ENCODE results near the gene LIM2.

The LIM2 gene

DNA sequence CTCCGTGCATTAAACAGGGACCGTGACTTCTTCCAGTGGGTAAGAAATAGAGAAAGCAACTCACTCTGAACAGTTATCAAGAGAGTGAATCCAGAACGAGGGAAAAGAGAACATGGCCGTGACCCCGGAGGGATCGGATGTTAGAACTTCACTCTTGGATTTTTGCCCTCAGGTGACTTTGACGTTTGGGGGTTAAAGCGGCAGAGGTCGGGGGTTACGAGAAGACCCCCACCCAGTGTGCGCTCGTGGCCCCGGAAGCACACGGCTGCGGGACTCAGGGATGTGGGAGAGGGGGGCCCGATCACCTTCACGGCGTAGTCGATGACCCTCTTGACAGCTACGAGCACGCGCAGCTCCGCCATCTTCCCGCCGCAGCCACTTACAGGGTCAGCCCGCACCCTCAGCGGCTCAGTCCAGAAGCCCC, 21.8 kb downstream of the LIM2 start, which contains the start of gene ETFB:
TSS of gene ETFB (minus strand) at position 424 of the 424 bp plus-strand sequence. CDS start at position 362, 62 bp downstream.
- DNase-seq (ENCODE audit: low read depth) = no peak

DNA sequence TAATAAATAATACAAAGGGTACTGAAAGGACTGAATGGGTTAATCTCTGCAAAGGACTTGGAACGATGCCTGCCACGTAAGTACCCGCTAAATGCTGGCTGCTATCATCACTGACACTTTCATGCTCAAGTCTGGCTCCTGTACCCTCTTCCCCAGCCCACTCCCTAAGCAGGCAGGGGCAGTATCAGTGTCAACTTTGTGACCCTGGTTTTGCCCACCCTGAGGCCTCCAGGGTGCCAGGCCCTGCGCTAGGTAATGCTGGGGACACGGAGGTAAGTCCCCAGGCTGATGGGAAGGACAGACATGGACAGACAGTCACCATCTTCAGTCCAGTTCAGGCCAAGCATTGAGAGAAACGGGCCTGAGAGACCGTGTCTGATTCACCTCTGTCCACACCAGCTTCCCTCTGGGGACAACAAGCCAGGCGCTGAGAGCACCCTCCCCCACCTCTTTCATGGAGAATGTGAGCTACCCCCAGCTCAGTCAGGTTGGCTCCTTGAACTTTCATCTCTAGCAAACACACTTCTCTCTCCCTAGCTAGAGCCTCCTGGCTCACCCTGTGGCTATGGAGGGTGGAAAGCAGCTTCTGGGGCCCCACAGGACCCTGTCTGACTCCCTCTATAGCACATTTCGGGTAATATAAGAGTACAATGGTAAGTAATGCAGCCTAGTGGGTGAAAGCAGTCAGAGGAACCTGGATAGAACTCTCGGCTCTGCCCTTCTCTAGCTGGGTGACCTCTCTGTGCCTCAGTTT, 22.4 kb downstream of the LIM2 start:
- DNase-seq (ENCODE audit: low read depth) = no peak

GRCh38 chr19:51364200-51365106, 23.3 kb downstream of the LIM2 start:
- DNase-seq (ENCODE audit: low read depth) = no peak

DNA sequence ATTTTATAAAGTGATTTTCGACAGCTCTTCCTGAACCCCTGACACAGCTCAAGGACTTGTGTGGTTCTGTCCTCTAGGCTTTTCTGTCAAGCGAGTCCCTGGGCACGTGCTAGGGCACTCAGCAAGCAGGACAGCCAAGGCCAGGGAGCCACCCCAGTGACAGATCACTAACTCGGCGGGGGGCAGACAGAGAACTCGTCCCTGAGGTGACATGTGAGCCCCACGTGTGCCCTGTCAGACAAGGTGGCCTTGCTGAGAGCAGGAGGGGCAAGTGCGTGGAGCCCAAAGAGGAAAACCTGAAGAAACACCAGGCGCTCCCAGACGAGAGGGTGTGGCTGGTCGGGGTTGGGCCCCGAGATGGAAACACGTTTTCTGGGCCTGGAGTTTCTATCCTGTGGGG, 26.5 kb downstream of the LIM2 start:
- DNase-seq (ENCODE audit: low read depth) = no peak

DNA sequence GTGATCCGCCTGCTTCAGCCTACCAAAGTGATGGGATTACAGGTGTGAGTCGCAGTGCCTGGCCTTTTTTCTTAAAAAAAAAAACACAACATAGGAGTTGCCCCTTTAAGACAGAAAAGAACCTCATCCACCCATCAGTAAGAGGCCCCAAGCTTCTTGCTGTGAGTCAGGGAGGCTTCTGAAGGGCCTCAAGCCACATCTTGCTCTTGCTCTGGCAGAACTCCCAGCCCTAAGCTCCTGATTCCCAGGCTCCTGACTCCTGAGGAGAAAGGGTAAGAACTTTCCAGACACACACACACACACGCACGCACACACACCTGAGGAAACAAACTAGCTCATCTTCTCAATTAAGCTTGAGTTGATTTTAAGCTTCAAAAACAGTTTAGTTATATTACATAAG, 28.5 kb downstream of the LIM2 start:
- no peak for DNase-seq (ENCODE audit: low read depth)

DNA sequence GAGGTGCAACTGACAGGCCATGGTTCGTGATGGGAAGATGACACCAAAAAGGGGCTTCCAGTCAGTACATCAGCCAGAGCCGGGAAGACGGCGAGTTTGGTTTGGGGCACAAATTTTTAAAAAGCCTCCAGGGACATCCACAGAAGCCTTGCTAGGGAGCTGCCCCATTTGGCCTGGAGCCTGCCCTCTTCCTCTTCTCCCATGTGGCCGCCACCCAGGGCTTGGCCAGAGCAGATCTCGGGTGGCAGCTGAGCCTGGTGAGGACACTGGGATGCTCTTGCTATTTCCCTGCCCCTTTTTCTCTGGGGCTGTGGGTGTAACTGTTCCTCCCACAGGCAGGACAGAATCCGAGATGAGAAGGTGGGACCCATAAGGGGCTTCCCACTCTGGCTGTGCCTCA, 29.8 kb downstream of the LIM2 start:
- DNase-seq (ENCODE audit: low read depth) = no peak

GRCh38 chr19:51356159-51356801, 31.5 kb downstream of the LIM2 start:
- DNase-seq (ENCODE audit: low read depth) = no peak

DNA sequence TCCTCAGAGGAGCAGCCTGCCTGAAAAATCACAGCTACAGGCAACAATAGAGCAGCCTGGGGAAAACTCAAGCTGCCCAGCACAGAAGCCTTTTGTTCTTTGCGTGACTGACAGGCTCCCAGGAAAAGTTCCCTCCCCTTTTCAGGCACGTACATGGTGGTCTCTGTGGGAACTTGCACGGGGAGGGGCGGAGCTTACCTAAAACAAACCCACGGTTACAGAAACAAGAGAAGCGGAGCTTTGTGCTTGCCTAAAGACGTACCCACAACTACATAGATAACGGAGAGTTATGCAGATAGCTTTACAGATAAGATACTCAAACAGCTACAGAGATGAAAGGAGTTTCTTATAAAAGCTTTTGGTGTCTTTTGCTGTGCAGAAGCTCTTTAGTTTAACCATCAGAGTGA, 33.0 kb downstream of the LIM2 start:
- no peak for DNase-seq (ENCODE audit: low read depth)

DNA sequence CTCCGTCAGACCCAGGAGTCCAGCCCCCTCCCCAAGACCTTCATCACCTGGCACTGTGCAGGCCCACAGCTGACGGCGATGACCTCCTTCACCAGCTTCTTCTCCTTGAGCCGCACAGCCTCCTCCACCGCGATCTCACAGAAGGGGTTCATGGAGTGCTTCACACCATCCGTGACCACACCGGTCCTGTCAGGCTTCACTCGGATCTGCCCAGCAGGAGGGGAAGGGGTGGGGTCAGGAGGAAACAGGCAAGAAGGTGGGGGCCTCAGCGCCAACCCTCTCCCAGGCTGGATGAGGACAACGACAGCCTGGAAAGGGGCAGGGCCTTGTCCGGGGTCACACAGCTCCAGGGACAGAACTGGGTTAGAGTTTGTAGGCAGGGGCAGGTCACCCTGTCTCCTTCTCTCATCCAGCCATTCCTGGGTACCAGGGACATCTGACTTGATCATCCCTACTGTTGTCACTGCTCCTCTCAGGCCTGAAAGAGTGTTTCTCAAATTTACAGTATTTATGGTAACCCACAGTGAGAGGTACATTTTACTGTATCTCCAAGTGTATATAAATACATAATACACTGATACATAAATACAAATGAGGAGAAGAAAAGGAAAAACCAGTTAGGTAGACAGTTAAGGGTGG, 33.6 kb downstream of the LIM2 start:
- DNase-seq (ENCODE audit: low read depth) = no peak

DNA sequence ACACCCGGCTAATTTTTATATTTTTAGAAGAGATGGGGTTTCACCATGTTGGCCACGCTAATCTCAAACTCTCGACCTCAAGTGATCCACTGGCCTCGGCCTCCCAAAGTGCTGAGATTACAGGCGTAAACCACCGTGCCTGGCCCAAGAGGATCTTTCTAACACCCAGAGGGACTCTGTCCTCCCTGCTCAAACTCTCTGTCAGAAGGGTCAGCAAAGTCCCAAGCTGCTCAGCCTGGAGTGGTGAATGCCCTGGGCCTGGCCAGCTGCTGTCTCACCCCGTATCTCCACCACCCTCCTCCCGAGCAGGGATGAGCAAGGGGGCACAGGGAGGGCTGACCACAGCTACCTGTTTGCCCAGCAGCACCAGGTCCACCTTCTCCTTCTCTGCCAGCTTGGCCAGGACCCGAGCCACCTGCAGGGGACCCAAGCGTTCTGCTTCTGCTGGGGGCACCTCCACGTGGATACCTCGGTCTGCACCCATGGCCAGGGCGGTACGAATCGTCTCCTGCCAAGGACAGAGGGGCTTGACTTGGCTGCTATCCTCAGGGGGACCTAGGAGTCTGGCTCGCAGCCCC, 34.9 kb downstream of the LIM2 start:
- no peak for DNase-seq (ENCODE audit: low read depth)

DNA sequence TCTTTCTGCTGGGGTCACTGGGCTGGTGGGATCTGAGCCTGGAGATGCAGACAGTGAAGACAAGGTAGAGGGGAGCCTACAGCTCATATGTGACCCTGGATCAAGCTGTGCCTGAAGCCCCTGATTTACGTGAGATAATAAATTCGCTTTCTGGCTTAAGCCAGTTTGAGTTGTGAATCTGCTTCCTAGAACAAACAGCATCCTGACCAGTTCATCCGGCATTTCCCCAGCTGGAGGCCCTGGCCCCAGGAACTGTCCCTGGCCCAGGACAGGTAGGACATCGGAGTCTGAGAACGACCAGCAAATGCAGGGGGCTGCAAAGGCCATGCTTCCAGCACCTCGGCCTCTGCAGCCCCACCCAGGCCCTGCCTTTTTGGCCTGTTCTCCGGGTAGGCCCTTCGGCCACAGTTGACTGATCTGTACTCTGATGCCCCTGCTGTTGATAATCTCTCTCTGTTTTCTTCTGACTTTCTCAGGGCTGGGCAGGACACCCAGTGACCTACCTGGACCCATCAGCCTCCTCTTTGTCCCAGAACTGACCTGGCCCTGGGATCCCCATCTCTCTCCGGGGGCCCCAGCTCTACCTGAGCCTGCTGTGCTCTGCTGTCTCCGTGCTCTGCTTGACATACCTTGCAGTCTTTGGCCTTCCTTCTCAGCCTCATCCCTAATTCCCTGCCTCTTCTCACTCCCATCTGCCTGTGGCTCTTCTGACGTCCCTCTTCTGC, 36.3 kb downstream of the LIM2 start:
- no peak for DNase-seq (ENCODE audit: low read depth)

GRCh38 chr19:51347209-51347928, 40.4 kb downstream of the LIM2 start:
- no peak for DNase-seq (ENCODE audit: low read depth)

- DNase-seq (ENCODE audit: low read depth) = no peak
Observed at GRCh38 chr19:51346742-51347141, 41.0 kb downstream of the LIM2 start.

DNA sequence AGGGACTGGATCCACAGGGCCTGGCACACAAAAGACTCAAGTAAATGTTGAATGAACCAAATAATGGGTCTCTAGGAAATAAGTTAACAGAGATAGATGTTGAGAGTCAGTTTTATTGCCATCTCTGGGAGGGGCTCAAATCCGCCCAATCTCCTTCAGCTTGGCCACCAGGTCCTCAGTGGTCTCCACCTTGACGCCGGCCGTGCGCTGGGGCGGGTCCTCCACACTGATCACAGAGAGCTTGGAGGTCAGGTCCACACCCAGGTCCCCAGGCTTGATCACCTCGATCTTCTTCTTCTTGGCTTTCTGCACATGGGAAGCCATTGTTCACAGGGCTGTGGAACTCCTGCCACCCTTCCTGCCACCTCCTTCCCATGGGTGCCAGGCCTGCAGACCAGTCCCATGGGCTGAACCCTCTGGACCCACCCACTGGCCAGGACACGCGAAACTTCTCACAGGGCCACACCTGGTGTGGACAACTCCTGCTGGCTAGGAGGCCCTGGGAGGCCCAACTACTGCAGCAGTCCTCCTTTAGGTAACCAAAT, 42.6 kb downstream of the LIM2 start:
- DNase-seq (ENCODE audit: low read depth) = no peak

DNA sequence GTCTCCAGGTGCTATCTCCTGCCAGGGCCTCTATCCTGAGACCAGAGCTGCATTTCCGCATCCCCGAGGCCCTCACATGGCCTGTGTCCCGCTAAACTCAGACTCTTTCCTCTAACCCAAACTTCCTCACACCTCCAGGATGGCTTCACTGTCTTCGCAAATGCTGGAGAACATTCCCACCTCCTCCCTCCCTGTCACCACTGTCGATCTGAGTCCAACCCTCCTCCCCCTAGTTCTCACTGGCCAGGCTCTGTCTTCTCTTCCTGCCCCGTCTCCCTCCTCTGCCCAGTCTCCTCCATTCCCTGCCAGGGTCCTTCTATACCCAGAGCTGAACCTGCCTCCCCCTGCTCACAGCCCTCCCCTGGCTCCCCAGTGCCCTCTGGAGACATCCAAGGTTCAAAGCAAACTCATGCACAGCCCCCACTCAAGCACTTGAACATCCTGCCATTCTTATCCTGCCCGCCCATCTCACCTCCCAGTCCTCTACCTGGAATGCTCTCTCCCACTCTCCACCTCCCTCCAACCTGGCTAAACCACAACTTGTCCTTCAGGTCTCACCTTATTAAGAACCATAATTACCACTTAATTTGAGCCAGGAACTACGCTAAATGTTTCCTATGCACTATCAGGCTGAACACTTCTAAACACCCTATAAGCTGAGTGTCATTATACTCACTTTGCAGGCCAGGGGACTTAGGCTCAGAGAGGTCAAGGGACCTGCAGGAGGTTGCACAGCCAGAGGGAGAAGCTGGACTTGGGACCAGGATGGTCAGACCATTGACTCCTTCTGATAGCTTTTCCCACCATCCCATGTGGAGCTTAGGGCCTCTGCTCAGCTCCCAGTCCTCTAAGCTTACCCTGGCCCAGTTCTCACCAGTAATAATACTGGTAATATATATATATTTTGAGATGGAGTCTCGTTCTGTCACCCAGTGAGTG, 44.9 kb downstream of the LIM2 start:
- no peak for DNase-seq (ENCODE audit: low read depth)

DNA sequence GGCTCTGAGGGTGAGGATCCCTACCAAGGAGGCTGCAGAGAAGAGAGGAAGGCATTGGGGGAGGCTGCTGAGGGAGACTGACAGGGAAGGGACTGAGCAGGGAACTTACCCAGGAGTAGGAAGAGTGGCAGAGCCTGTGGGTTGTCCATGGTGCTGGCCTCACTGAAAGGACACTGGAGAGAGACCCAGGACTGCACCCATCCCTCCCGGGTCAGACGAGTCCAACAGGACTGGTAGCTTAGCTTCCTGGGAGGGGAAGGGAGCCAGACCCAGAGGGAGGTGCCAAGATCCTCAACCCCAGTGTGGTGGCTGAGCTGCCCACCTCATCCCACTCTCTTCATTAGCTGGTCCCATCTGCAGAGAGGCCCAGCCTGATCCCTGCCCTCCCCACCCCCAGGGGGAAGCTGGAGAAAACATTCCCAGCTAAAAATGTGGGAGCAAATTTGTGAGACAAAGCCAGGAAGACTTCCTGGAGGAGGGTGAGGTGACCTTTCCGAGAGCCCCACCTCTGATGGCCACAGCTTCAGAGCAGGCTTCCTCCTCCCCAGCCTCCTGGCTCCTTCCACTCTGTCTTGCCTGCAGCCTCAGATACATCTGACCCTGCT, 45.7 kb downstream of the LIM2 start, which contains the start of gene VSIG10L:
TSS of gene VSIG10L (minus strand) at position 164 of the 605 bp plus-strand sequence. CDS start at position 149, 15 bp downstream.
- DNase-seq (ENCODE audit: low read depth) = no peak

DNA sequence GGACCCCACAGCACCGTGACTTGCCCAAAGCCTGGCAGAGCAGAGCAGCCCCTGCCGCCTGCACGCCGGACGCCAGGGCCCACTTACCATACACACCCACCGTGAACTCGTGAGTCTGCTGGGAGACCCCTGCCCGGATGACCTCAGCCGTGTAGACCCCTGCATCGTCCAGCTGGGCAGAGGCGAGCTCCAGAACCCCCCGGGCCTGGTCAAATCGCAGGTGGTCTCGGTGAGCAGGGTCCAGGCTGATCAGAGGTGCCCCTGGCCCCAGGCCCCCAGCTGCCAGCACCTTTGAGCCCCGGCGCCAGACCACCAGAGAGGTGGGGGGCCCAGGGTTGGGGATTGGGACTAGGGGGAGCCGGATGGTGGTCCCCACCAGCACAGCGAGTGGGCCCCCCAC, 46.7 kb downstream of the LIM2 start:
- DNase-seq (ENCODE audit: low read depth) = no peak
